Stimulated activated CD8-positive, alpha-beta memory T cell treated with anti-CD3 and anti-CD28 coated beads, Interleukin-4, amount 100 ng/mL, for 24 hours (primary cell): ENCODE measurements around the gene AASDH.
"Not testable (repeated sequence)": the region's sequence is repeated elsewhere in the genome, so short reads cannot be mapped to it uniquely, and the experiment has no call there.

Source experiments
- DNase-seq: peaks from one replicate; pipeline ENCODE4 v3.0.0-alpha.2; 2020; ENCODE audit warnings: low read depth

AASDH gene

GRCh38 chr4:56389558-56389957 is 2.3 kb upstream of the AASDH start:
- DNase-seq = no peak

- no peak for DNase-seq
These were observed 1.0 kb upstream of the AASDH start for GRCh38 chr4:56388306-56388705.

GRCh38 chr4:56386091-56386490 is 1.2 kb downstream of the AASDH start:
- DNase-seq = no peak

GRCh38 chr4:56375458-56375857 is 11.8 kb downstream of the AASDH start:
- DNase-seq = no peak

- DNase-seq = no peak
These were observed 12.3 kb downstream of the AASDH start for GRCh38 chr4:56374956-56375355.

GRCh38 chr4:56372774-56373173 is 14.5 kb downstream of the AASDH start:
- DNase-seq = no peak

- no peak for DNase-seq
These were observed 15.7 kb downstream of the AASDH start for GRCh38 chr4:56371426-56372220.

GRCh38 chr4:56370377-56370776 is 16.9 kb downstream of the AASDH start:
- no peak for DNase-seq

GRCh38 chr4:56362981-56363380 is 24.3 kb downstream of the AASDH start:
- not testable (repeated sequence) for DNase-seq

GRCh38 chr4:56360071-56360470 is 27.2 kb downstream of the AASDH start:
- no peak for DNase-seq

- DNase-seq = no peak
These were observed 30.6 kb downstream of the AASDH start for GRCh38 chr4:56356650-56357049.

- no peak for DNase-seq
These were observed 38.7 kb downstream of the AASDH start for GRCh38 chr4:56348576-56348975.

- no peak for DNase-seq
These were observed 41.8 kb downstream of the AASDH start for GRCh38 chr4:56345458-56345857.

- DNase-seq = no peak
These were observed 44.5 kb downstream of the AASDH start for GRCh38 chr4:56342746-56343145.

- DNase-seq = no peak
These were observed 56.6 kb downstream of the AASDH start for GRCh38 chr4:56330691-56331090.

GRCh38 chr4:56326363-56326762 is 60.9 kb downstream of the AASDH start:
- no peak for DNase-seq

- no peak for DNase-seq
These were observed 63.2 kb downstream of the AASDH start for GRCh38 chr4:56324011-56324610.

GRCh38 chr4:56323327-56323726 is 64.0 kb downstream of the AASDH start:
- DNase-seq = no peak

GRCh38 chr4:56321251-56321650 is 66.0 kb downstream of the AASDH start:
- DNase-seq = no peak

- no peak for DNase-seq
These were observed 67.0 kb downstream of the AASDH start for GRCh38 chr4:56320293-56320692.

GRCh38 chr4:56318555-56318954 is 68.7 kb downstream of the AASDH start:
- DNase-seq = no peak

- no peak for DNase-seq
These were observed 69.5 kb downstream of the AASDH start for GRCh38 chr4:56317749-56318148.

GRCh38 chr4:56316011-56316650 is 71.2 kb downstream of the AASDH start:
- no peak for DNase-seq
